ENCODE results near the gene RSBN1. TPM values are rescaled to one million over a fixed set of nuclear protein-coding genes. Genes with fewer than 3 reads are reported as not detected.

Gene RSBN1
- total RNA-seq, 6 donors from 2014 or later, result 20.2 to 32.8 (median 23.6) TPM

DNA sequence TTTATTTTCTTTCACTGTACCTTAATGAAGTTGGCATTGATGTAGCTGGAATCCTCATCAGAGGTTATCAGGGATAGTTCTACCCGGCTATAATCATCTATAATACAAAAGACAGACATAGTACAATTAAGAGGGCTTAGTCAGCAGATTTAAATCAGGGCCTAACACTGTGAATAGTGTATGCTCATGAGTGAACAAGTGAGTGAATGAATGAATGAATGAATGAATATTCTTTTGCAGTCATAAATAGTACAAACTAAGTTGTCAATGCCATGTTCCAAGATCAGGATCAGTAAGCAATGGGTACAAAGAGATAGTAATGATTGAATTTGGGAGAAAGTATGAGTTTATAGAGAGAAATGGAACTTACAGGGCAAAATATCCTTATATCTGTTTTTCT, 46.7 kb upstream of the RSBN1 start:
- no peaks in the 10 kb centered on the region for H3K27me3 ChIP-seq
- H3K27ac ChIP-seq, result peak overlapping the region in 1 of 4 donors; percentile 14
- ATAC-seq (ENCODE audit: low FRiP score in 2 of 2), result no peak
- 81 to 93% methylated on average over 1 of the region's 1 CpG for WGBS, 2 donors
- no peak for TF ChIP-seq POLR2AphosphoS5 (IDR thresholded peaks at IDR 0.05)
- TF ChIP-seq EP300 (IDR thresholded peaks at IDR 0.05), result no peak
- no peak for TF ChIP-seq POLR2A (IDR thresholded peaks at IDR 0.05)
- no peak for TF ChIP-seq CTCF (IDR thresholded peaks at IDR 0.05)
- no peak overlapping the region for H3K4me3 ChIP-seq
- DNase-seq, result no peak
- H3K9me3 ChIP-seq, result no peaks in the 10 kb centered on the region
- H3K36me3 ChIP-seq, result no peaks in the 10 kb centered on the region
- peaks cover 0 to 4% (median 0%) of the 10 kb centered on the region in 4 donors for H3K4me1 ChIP-seq

DNA sequence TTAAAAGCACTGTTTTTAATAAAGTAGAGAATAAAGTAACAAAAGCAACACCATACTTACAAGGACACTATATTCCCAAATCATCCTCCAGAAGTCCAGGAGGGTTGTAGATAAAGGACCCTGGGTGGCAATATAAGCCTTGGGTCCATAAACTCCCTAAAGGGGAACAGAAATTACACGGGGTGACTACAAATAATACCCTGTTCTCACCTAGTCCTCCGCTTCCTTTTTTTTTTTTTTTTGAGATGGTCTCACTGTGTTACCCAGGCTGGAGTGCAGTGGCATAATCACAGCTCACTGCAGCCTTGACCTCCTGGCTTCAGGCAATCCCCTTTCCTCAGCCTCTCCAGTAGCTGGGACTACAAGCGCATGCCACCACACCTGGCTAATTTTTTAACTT, 46.1 kb upstream of the RSBN1 start:
- Histone ChIP-seq H3K9me3 (no peaks in the 10 kb centered on the region), H3K36me3 (no peaks in the 10 kb centered on the region)

GRCh38 chr1:113857776-113858175, 45.5 kb upstream of the RSBN1 start:
- Histone ChIP-seq H3K9me3 (no peaks in the 10 kb centered on the region), H3K27ac (peak overlapping the region in 1 of 4 donors; percentile 57), H3K4me3 (no peak overlapping the region), H3K27me3 (no peaks in the 10 kb centered on the region), H3K4me1 (peaks cover 0 to 4% (median 0%) of the 10 kb centered on the region in 4 donors), H3K36me3 (no peaks in the 10 kb centered on the region)
- DNase-seq (no peak), ATAC-seq (ENCODE audit: low FRiP score in 2 of 2) (no peak)
- TF ChIP-seq CTCF (IDR thresholded peaks at IDR 0.05) (no peak), POLR2A (IDR thresholded peaks at IDR 0.05) (no peak), EP300 (IDR thresholded peaks at IDR 0.05) (no peak), POLR2AphosphoS5 (IDR thresholded peaks at IDR 0.05) (no peak)
- WGBS, 2 donors, result 67 to 77% methylated on average over 3 of the region's 3 CpGs

More for the DNA sequence above, 46.1 kb upstream of the RSBN1 start:
- DNase-seq (no peak), ATAC-seq (ENCODE audit: low FRiP score in 2 of 2) (no peak)
- H3K27me3 ChIP-seq, result no peaks in the 10 kb centered on the region
- TF ChIP-seq POLR2AphosphoS5 (IDR thresholded peaks at IDR 0.05), result no peak
- no peak overlapping the region for H3K4me3 ChIP-seq
- peak overlapping the region in 1 of 4 donors; percentile 57 for H3K27ac ChIP-seq
- 85 to 88% methylated on average over 3 of the region's 3 CpGs for WGBS, 2 donors
- peaks cover 0 to 4% (median 0%) of the 10 kb centered on the region in 4 donors for H3K4me1 ChIP-seq

- H3K27ac ChIP-seq, result no peak overlapping the region
- no peak overlapping the region for H3K4me3 ChIP-seq
- no peak for ATAC-seq (ENCODE audit: low FRiP score in 2 of 2)
- H3K36me3 ChIP-seq, result no peaks in the 10 kb centered on the region
- H3K27me3 ChIP-seq, result no peaks in the 10 kb centered on the region
- peaks cover 0 to 4% (median 0%) of the 10 kb centered on the region in 4 donors for H3K4me1 ChIP-seq
- WGBS, 2 donors, result 93 to 96% methylated on average over 2 of the region's 2 CpGs
- no peak for DNase-seq
- H3K9me3 ChIP-seq, result no peaks in the 10 kb centered on the region
- TF ChIP-seq EP300 (IDR thresholded peaks at IDR 0.05) (no peak), CTCF (IDR thresholded peaks at IDR 0.05) (no peak), POLR2AphosphoS5 (IDR thresholded peaks at IDR 0.05) (no peak), POLR2A (IDR thresholded peaks at IDR 0.05) (no peak)
Measured at GRCh38 chr1:113856401-113856790, 44.1 kb upstream of the RSBN1 start.

DNA sequence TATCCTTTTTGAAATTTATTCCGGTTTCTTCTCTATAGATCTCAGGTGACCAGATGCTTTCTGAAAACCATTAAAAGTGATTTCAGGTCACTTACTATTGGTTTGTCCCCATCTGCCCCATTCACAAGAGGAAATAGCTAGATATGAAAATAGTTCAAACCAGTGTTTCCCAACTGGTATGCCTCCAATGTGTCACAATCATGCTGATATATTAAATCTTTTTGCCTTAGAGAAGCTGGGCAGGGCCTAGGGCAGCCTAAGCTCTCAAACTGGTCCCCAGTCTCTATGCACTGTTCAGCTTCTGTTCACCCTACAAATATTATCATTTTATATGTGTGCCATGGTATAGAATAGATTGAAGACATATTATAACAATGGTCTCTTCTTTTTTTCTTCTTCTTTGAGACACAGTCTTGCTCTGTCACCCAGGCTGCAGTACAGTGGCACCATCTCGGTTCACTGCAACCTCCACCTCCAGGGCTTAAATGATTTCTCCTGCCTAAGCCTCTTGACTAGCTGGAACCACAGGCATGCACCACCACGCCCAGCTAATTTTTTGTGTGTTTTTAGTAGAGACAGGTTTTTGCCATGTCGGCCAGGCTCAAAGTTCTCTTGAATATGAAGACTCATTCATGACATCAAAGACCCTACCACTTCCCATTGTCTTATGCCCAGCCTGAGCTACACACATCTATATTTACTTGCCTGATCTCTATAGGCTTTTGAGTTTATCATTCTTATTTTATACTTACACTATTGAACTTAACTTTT, 43.5 kb upstream of the RSBN1 start:
- Histone ChIP-seq H3K9me3 (no peaks in the 10 kb centered on the region), H3K4me3 (no peak overlapping the region), H3K27ac (no peak overlapping the region), H3K36me3 (no peaks in the 10 kb centered on the region), H3K27me3 (no peaks in the 10 kb centered on the region), H3K4me1 (peaks cover 0 to 4% (median 0%) of the 10 kb centered on the region in 4 donors)
- ATAC-seq (ENCODE audit: low FRiP score in 2 of 2), result no peak
- WGBS, 2 donors, result 88 to 94% methylated on average over 4 of the region's 4 CpGs
- DNase-seq, result no peak
- no peak for TF ChIP-seq POLR2A (IDR thresholded peaks at IDR 0.05)
- no peak for TF ChIP-seq EP300 (IDR thresholded peaks at IDR 0.05)
- no peak for TF ChIP-seq POLR2AphosphoS5 (IDR thresholded peaks at IDR 0.05)
- TF ChIP-seq CTCF (IDR thresholded peaks at IDR 0.05), result no peak

All from upper lobe of left lung (tissue), 6 donors.